Measurements from ENCODE around the gene TINAGL1.

- TF ChIP-seq CTCF (conservative IDR thresholded peaks at IDR 0.05) (peak; percentile 90), EZH2 (IDR thresholded peaks at IDR 0.05; ENCODE audit: low read depth) (no peak)
Observed at GRCh38 chr1:31587720-31588423, 11.6 kb downstream of the TINAGL1 start.
